ENCODE data around the gene CREBBP. TPM values are rescaled to one million over a fixed set of nuclear protein-coding genes. Genes with fewer than 3 reads are reported as not detected.

Gene CREBBP
- total RNA-seq, 4 donors from 2014 or later: 38.9 to 105 (median 51.8) TPM

- ATAC-seq (ENCODE audit: low FRiP score) (no peak), DNase-seq (ENCODE audit: low spot score) (no peak)
Observed at GRCh38 chr16:3825103-3825502, 55.4 kb downstream of the CREBBP start.

GRCh38 chr16:3824121-3824795, 56.3 kb downstream of the CREBBP start:
- ATAC-seq (ENCODE audit: low FRiP score) (no peak), DNase-seq (ENCODE audit: low spot score) (no peak)
- no peak for TF ChIP-seq CTCF (IDR thresholded peaks at IDR 0.05)

More at GRCh38 chr16:3825103-3825502, 55.4 kb downstream of the CREBBP start:
- no peak for TF ChIP-seq CTCF (IDR thresholded peaks at IDR 0.05)

- no peak for TF ChIP-seq CTCF (IDR thresholded peaks at IDR 0.05)
- ATAC-seq (ENCODE audit: low FRiP score): no peak
- no peak for DNase-seq (ENCODE audit: low spot score)
Observed at GRCh38 chr16:3823427-3823826, 57.1 kb downstream of the CREBBP start.

- ATAC-seq (ENCODE audit: low FRiP score) (no peak), DNase-seq (ENCODE audit: low spot score) (no peak)
- no peak for TF ChIP-seq CTCF (IDR thresholded peaks at IDR 0.05)
Observed at GRCh38 chr16:3822366-3823045, 58.0 kb downstream of the CREBBP start.

GRCh38 chr16:3821184-3821583, 59.3 kb downstream of the CREBBP start:
- DNase-seq (ENCODE audit: low spot score) (no peak), ATAC-seq (ENCODE audit: low FRiP score) (no peak)
- no peak for TF ChIP-seq CTCF (IDR thresholded peaks at IDR 0.05)

- TF ChIP-seq CTCF (IDR thresholded peaks at IDR 0.05): no peak
- ATAC-seq (ENCODE audit: low FRiP score) (peak; percentile 60), DNase-seq (ENCODE audit: low spot score) (no peak)
Observed at GRCh38 chr16:3819746-3820724, 60.5 kb downstream of the CREBBP start.

Data from omental fat pad (tissue), 4 donors.